ENCODE data around the gene ELL. TPM values are rescaled to one million over a fixed set of nuclear protein-coding genes. Genes with fewer than 3 reads are reported as not detected.

The ELL gene
- total RNA-seq, 1 donor from 2014 or later: 9.0 TPM

DNA sequence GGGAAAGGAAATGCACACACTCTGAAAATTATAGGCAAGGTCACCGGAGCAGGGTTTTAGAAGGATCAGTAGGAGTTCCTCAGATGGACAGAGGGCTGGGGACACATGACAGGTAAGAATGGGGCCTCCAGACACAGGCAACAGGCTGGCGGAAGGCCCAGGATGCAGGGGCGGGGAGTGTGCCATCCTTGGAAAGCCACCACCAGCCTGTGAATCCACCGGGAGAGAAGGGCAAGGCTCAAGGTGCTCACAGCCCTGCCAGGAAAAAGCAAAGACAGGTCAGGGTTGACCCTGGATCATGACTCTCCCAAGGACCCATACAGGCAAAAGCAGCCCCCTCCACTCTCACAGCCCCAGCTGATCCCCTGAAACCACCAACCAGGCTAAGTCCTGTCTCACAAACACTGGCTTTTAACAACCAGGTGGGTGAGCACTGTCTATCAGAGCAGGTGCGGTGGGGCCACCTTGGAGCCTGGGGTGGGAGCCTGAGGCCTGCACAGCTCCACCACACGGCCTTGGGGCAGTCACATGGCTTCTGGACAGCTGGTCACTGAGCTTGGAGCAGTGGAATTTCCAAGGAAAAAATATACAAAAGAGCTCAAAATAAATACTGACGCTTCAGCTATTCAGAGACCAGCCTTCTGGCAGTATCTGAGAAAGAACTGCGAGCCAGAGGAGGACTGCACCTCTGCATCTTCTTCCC is 48.7 kb downstream of the ELL start:
- no peak for DNase-seq (ENCODE audit: low read depth in 2 of 2)

DNA sequence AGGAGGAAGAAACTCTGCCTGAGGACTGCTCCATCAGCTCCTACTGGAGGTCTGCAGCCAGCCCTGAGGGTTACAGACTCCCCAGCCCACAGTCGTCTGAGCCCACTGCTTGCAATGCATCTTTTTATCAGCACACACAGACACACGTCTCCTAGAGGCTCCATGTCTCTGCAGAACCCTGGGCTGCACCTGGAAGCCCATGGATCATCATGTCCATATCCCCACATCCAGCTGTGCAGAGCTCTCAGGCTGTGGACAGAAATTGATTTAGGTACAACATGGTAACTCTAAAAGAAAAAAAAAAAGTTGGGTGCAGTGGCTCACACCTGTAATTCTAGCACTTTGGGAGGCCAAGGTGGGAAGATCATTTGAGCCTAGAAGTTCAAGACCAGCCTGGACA is 51.1 kb downstream of the ELL start:
- no peak for DNase-seq (ENCODE audit: low read depth in 2 of 2)

DNA sequence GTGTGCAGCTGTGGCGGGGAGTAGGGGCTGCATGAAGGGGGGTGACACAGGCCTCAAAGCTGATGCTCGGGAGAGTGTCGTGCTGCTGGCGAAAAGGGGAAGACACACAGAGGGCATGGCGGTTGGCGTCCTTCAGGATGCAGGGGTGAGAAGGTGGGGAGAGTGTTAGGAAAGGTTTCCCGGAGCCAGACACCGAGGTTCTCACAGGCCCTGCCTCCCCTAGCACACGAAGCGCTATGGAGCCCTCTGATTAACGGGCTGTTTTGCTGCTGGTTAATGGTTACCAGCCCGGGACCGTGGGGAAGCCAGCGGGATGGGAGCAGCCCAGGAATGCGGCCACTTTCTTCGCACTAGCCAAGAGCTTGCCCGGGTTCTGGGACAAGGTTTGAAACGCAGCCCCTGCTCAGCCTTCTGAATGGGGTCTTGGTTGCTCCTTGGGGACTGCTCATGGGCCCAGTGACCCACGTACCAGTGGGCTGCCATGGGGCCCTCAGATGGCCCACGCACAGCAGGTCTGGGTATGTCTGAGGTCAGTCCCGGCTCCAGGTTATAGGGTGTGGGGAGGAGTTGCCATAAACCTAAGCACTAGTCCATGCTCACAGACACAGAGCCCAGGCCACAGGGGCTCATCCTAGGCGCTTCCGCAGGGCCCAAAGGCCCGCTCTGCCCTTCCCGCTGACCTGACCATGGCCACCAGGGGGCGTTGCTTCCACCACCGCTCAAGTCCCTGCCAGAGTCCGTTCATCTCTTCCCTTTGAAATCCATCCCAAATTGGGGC is 52.6 kb downstream of the ELL start:
- peak in 1 of 2 donors; percentile 68 for DNase-seq (ENCODE audit: low read depth in 2 of 2)

DNA sequence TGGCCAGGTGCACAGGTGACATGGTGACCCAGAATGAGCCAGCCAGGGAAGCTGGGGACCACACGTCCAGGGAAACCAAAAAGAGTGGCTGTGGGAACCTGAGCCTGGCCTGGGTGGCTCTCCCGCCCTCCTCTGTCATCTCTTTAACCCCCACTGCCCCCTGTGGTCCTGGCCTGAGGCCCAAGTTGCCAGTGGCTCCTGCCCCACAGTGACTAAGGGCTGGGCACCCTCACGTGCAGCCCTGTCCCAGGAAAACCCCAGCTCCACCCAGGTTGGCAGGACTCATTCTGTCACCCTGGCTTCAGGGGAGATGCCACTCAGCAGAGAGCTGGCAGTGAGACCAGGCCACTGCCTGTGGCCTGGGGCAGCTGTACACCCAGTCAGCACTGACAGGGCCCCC is 53.4 kb downstream of the ELL start:
- DNase-seq (ENCODE audit: low read depth in 2 of 2): no peak

DNA sequence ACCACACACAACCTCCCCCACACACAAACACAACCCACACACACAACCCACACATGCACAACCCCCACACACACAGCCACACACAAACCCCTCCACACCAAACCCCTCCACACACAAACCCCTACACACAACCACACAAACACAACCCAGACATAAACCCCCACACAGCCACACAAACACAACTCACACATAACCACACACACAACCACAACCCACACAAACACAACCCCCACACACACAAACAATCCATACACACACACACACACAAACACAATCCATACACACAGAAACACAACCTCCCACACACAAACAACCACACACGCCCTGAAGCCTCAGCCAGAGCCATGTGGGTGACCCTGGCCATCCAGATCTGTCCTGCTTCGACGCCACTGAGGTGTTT is 53.9 kb downstream of the ELL start:
- no peak for DNase-seq (ENCODE audit: low read depth in 2 of 2)

DNA sequence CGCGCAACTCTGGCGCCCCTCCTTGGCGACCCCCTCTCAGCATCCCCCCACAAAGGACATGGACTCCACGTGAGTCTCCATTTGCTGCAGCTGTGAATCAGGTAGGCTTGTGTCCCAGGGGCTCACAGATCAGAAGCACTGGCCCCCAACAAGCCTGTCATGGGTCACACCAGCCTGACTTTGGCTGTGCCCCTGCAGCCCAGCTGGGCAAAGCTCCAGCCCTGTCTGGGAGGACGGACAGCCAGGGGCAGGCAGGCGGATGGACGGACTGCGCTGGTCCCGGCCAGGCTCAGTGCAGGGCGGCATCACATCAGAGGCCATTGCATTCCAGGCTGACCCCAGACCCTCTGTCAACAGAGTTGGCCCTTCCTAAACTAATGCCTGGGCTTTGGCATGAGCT is 55.5 kb downstream of the ELL start:
- DNase-seq (ENCODE audit: low read depth in 2 of 2): no peak

DNA sequence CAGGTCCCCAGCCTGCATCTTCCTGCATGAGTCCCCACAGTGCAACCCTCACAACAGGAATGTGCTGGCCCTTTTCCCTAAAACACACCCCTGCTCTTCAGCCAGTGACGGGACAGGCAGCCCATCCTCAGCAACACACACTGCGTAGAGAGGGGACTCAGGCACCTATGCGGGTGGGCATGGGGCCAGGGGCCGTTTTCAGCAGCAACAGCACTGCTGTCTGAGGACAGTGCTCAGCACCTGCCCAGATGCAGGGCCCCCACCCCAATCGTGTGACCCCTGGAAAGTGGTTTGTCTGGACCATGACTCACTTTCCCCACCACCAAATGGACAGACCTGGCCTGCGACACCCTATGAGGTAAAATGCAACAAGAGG is 55.9 kb downstream of the ELL start:
- no peak for DNase-seq (ENCODE audit: low read depth in 2 of 2)

DNA sequence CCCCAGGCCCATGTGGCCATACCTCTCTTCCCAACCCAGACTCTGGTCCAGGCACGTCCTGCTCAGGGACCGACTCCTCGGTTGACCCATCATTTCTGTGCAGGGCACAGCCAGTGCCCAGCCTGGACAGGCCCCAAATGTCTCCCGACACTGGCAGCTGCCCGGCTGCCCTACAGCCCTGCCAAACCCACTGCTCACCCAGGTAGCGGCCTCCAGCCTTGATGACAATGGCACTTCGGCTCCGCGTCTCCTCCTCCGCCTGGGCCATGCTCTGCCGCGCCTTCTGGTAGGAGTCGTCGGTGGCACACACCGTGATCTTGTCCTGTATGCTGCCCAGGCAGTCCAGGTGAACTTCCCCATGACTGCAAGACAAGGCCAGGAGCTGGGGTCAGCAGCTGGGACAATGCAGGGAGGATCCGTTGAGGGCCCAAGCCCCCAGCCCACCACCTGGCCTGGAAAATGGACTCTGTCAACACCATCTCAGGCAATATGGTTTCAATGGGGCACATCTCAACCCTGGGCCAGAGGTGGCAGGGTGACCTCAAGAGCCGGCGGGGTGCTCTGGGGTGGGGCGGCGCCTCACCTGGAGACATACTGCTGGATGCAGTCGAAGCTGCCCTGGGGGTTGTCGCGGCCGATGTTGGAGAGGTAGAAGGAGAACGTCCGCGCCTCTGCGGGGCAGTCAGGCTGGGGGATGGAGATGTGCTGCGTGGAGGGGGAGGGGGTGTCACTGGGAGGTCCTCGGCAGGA is 56.5 kb downstream of the ELL start:
- no peak for DNase-seq (ENCODE audit: low read depth in 2 of 2)

DNA sequence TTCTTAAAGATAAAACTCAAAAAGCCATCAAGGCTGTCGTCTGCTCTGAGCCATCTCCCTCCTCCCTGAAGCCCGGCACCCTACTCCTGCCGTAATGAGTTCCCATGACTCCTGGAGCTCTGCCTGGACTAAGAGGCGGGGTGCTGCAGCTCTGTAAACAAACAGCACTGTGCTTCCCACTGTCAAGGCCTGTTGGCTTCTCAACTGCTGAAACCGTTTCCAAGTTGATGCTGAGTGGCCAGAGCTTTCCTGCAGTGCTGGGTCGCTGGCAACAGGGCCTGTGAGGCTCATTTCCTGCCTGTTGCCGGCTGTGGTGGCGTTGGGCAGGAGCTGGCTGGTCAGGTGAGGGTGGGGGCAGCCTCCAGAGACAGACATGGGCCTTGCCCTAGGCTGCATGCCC is 57.2 kb downstream of the ELL start:
- DNase-seq (ENCODE audit: low read depth in 2 of 2): peak; percentile 75 to 85

DNA sequence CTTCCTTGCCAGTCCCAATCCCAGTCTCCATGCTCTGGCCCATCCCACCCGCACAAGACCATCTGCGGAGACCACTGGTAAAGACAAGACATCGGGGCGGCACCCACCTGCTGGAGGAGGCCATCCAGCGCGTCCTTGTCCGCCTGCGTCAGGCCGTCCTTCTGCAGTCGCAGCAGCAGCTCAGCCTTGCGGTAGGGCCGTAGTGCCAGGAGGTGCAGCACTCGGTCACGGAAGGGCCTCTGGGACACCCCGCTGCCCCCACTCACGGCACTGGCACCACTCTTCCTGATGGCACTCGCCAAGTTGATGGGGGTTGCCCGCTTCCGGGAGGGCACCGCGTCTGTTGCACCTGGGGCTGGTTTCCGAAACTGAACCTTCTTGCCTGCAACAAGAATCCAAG is 60.4 kb downstream of the ELL start:
- DNase-seq (ENCODE audit: low read depth in 2 of 2): no peak

DNA sequence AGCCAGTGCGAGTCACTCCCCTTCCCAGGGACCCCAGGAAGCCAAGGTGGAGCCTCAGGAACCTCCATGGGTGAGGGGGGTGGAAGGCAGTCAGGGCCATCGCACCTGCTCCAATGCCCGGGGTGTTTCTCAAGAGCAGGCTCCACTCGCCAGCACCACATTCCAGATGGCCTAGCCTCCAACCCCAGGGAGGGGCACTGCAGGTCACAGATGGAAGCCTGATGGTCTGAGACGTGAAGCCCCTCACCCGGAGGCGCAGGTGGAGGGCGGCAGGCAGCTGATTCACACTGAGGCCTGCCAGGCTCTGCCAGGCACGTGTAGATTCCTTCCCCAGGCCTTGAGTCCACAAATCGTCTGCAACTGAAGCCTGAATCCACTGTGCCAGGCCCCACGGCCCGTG is 61.0 kb downstream of the ELL start:
- no peak for DNase-seq (ENCODE audit: low read depth in 2 of 2)

DNA sequence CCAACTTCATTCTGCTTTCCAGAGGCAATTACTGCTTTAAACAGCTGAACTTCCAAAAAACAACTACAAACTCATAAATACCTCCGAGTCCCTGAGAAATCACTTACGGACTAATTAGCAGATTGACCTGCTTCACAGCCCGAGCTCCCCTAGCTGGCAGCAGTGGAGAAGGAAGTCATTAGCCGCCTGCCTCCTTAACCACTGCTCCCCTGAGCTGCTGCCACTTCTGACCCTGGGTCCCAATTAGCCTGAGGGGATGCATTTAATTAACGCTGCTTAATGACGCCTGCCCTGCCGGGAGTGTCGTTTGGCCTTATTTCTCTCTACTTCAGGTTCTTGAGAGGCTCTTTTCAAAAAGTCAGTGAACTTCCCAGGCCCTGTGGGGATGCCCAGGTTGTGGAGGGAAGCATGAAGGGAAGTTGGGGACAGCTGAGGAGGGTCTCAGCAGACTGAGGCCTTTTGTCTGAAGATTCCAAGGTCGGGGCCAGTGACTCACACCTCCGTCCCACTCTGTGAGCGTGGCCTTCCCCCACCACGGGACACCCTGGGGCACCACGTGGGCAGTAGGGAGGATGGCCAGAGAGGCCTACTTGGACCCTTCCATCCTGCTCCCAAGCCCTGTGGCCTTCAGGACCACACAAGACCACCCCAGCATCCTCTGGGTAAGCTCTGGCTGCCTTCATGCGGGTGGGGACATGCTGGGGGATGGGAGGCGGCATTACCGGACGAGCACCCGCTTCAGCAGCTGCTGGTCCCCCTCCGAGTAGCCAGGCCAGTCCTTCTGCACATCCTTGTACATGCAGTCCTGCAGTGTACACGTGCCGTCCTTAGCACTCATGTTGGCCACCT is 64.2 kb downstream of the ELL start:
- DNase-seq (ENCODE audit: low read depth in 2 of 2): no peak

DNA sequence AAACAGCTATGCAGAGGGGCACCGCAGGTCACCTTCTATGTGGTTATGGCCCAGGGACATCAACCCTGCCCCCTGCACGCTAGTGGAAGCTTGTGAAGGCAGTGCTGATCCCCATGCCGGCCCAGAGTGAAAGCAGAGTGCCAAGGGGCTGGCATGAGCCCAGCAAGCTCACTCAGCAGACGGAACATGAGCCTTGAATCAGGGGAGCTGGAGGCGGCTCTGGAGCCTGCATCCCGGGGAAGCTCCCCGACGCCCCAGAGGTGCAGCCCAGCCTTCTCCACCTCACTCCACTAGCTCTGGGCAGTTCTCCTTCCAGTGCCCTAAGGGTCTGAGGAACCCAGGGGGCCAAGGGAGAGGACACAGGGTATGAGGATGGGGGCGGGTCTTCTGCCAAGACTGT is 64.9 kb downstream of the ELL start:
- no peak for DNase-seq (ENCODE audit: low read depth in 2 of 2)

DNA sequence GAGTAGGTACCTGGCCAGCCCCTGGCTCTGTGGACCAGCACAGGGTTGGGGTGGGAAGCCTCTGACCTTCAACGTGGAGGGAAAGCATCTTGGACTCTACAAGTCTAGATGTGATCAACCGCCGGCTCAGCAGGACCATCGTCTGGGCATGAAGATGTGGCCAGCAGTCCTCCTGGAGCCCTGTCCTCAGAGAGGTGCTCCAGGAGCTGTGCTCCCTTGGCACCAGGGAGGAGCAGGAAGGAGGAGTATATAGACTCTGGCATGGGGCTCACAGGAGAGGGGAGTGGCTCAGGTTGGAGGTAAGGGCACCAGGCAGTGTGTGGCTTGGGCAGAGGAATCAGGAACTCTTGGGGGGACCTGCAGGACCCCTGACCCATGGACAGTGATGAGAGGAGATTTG is 65.6 kb downstream of the ELL start:
- DNase-seq (ENCODE audit: low read depth in 2 of 2): no peak

DNA sequence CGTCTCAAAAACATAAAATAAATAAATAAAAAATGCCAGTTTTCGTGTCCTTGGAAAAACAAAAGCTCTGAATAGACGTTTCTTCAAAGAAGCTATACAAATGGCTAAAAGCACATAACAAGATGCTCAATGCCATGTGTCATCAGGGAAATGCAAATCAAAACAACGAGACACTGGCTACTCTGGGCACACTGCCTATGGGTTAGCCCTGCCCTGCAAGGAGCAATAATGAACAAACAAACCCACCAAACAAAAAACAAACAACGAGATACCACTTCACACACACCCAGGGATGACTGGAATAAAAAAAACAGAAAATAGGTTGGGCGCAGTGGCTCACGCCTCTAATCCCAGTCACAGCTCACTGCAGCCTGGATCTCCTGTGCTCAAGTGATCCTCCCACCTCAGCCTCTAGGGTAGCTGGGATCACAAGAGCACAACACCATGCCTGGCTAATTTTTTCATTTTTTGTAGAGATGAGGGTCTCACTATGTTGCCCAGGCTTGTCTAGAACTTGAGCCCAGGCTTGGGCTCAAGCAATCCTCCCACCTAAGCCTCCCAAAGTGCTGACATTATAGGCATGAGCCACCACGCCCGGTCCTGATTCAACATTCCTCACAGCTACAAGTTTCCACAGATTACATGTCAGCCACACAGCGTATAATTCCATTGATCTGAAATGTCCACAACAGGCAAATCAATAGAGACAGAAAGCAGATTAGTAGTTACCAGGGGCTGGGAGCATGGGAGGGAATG is 68.4 kb downstream of the ELL start:
- DNase-seq (ENCODE audit: low read depth in 2 of 2): no peak

DNA sequence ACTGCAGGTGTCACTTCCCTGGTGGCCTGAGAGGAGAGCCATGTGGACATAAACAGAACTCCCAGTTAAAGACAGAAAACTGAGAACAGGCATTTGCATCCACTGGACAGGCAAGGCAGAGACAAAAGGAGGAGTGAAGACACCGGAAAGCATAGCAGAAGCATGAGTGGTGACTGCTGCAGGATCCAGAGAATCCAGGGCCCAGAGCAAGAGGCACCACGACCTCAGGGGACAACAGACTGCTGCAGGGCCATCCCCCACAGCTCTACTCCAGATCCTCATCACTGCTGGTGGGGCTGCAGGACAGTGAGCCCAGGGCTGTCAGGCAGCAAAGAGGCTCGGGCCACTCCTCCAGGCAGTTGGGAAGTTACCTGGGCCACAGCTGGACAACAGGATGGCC is 69.5 kb downstream of the ELL start:
- DNase-seq (ENCODE audit: low read depth in 2 of 2): no peak

DNA sequence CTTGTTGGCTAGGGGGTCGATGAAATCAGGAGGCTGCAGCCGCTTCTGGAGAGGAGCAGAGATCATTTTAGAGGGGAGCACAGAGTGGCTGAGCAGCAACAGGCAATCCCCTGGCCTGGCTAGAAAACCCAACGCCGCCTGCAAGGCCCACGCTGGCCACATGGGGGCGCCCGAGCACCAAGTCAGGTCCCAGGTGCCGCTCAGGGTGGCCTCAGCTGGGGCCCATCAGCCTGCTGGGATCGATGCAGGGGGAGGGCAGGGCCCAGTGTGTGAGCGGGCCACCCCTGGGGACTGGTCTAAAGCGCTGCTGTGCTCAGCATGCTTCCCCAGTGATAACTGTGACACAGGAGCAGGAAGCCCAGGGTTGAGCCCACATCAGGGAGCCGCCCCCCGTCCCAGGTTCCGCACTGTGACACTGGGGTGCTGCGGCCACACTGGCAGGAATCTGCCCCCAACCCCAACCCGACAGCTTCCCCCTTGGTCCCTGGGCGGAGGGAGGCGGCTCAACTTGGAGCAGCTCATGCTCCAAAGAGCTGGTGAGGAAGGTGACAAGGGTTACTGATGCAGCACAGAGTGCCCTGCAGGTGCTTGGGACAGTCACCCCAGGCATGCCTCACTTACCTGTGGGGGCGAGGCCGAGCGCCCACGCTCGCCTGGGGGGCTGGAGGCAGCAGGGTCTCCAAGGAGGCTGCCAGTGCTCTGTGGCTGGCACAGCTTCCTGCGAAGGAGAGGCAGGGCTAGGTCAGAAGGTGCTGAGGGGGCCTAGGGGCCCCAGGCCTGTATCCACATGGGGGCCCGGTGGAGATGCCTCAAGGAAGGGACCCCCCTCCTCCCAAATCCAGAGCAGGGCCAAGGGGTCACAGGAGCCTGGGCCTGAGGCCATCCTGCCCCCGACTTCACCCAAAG is 70.7 kb downstream of the ELL start:
- peak in 1 of 2 donors; percentile 63 for DNase-seq (ENCODE audit: low read depth in 2 of 2)

DNA sequence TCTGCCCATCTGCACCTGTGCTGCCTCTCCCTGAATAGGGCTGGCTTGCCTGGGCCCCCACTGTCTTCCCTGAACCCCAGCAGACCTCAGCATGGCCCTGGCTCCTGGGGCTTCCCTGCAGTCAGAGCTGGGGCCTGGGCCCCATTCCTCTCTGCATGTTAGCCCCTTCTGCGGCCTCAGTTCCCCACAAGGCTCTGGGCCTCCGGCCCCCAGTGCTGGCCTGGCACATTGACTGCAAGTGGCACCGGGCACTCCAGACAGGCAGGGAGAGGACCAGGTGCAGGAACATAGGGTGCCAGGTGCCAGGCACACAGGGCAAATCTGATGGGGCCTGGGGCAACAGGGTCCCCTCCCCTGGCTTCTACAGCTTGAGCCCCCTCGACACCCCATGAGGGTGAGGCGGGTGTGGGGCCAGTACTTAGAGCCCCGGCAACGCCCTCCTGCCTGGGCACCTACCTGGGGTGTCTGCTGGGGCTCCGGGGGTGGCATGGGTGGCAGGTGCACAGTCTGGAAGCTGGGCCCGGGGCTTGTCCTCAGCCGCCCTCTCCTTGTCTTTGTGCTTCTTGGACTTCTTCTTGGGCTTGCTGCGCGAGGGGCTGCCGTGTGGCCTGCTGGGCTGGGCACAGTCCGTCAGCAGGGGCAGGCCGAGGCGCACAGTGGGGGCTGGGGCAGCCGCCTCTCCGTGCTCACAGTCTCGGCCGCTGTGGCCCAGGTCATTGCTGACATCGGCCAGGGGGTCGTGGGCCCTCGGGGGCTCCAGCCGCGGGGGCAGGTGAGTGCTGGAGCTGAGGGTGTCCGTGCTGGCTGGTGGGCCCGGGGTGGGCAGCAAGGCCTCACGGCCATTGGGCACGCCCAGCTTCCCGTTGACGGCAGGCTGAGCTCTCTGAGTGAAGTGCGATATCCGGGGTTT is 71.6 kb downstream of the ELL start:
- DNase-seq (ENCODE audit: low read depth in 2 of 2): no peak

DNA sequence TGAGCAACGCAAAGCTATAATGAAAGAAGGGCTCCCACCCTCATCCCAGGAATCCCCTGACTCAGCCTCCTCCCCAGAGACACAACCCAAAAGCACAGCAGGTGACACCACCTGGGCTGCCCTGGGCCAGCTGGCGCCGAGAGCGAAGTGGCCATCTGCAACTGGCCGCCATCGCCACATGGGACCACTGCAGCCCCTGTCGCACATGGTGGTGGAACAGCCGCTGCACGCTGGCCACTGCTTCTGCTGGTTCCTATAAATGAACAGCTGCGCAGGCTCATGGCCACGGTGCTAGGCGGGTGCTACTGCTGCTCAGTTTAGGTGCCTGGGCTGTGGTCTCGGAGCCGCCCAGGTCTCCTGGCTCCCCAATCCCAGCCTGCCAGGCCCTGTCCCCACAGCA is 72.3 kb downstream of the ELL start:
- no peak for DNase-seq (ENCODE audit: low read depth in 2 of 2)
